Endothelial cell of umbilical vein (primary cell): ENCODE results near the gene ENHO. TPM values are rescaled to one million over a fixed set of nuclear protein-coding genes. Genes with fewer than 3 reads are reported as not detected.

ENCODE experiments used
- BruUV-seq: library from RNA; stranded (reverse); fragments of 400-500 nt; replicated peaks from 2 replicates; lab custom pipeline; 2021; lab: Mats Ljungman, UMichigan
- CTCF ChIA-PET: fragments of 300-600, 350-600 bp; sonication (Branson Sonifier 250); formaldehyde crosslinking; loops from one replicate; lab custom pipeline; 2021; ENCODE audit warnings: antibody characterized with exemption, inconsistent platforms; lab: Charles Lee
- POLR2A ChIA-PET: fragments of 300-600, 350-600 bp; sonication (Branson Sonifier 250); formaldehyde crosslinking; loops from one replicate; lab custom pipeline; 2021; ENCODE audit warnings: antibody characterized with exemption, inconsistent platforms; lab: Charles Lee
- DNase-seq: peaks from one replicate; pipeline ENCODE4 v3.0.0-alpha.2; 2011; ENCODE audit warnings: low read depth, low spot score
- FAIRE-seq: peaks from 2 replicates; lab custom pipeline; 2011; peaks lifted over from hg19 to GRCh38; lab: Jason Lieb, UNC
- H2AFZ ChIP-seq: 2 replicates; pipeline ENCODE4 v1.6.0; 2012; ENCODE audit warnings: low read depth, low read length, control low read depth, inconsistent platforms
- H3K27ac ChIP-seq: 2 replicates; pipeline ENCODE4 v1.5.1; 2011; ENCODE audit warnings: low read depth, mild to moderate bottlenecking, control low read depth, low read length, moderate library complexity; ENCODE audit not compliant: insufficient read depth
- H3K27me3 ChIP-seq, 2 experiments: 2 replicates each; pipeline versions ENCODE4 v1.6.0 to v1.6.1; 2011; ENCODE audit warnings: low read length in 2 of 2, mixed read lengths in 1 of 2; ENCODE audit not compliant: control insufficient read depth in 2 of 2, insufficient read depth in 2 of 2
- H3K36me3 ChIP-seq, 2 experiments: 2 replicates in 1 of 2; 3 replicates in 1 of 2; pipeline ENCODE4 v1.5.1; 2011; ENCODE audit warnings: low read length in 2 of 2, mild to moderate bottlenecking in 1 of 2, moderate library complexity in 1 of 2; ENCODE audit not compliant: control insufficient read depth in 2 of 2, insufficient read depth in 2 of 2; ENCODE audit errors: extremely low read depth in 1 of 2
- H3K4me1 ChIP-seq: 3 replicates; pipeline ENCODE4 v1.5.1; 2011; ENCODE audit warnings: mild to moderate bottlenecking, low read length; ENCODE audit not compliant: control insufficient read depth, insufficient read depth; ENCODE audit errors: extremely low read depth
- H3K4me2 ChIP-seq: 2 replicates; pipeline ENCODE4 v1.6.1; 2011; ENCODE audit warnings: low read length, control low read depth, mixed read lengths; ENCODE audit not compliant: insufficient read depth
- H3K4me3 ChIP-seq, 3 experiments: fragments of 200-600 bp in 1 of 3; sonication (generic), shearing (Covaris generic) in 1 of 3; replicated peaks in 1 of 3; 2 replicates each; pipeline ENCODE4 v1.5.1; 2011 to 2016; ENCODE audit warnings: control low read depth in 3 of 3, low read length in 3 of 3, mild to moderate bottlenecking in 2 of 3, inconsistent platforms in 1 of 3, low read depth in 1 of 3, moderate library complexity in 1 of 3; ENCODE audit not compliant: insufficient read depth in 1 of 3
- H3K79me2 ChIP-seq: 2 replicates; pipeline ENCODE4 v1.6.0; 2012; ENCODE audit warnings: low read length, inconsistent platforms; ENCODE audit not compliant: control insufficient read depth, insufficient read depth
- H3K9ac ChIP-seq: replicated peaks from 2 replicates; pipeline ENCODE3; 2011; ENCODE audit warnings: low read length, control low read depth; ENCODE audit not compliant: insufficient read depth; ENCODE audit errors: extremely low read depth
- H3K9me1 ChIP-seq: replicated peaks from 3 replicates; pipeline ENCODE4 v1.6.0; 2011; ENCODE audit warnings: mild to moderate bottlenecking, low read length; ENCODE audit not compliant: control insufficient read depth, insufficient read depth; ENCODE audit errors: extremely low read depth
- H3K9me3 ChIP-seq: replicated peaks from 2 replicates; pipeline ENCODE4 v1.5.1; 2012; ENCODE audit warnings: low read length, inconsistent platforms; ENCODE audit not compliant: control insufficient read depth, insufficient read depth
- H4K20me1 ChIP-seq: replicated peaks from 2 replicates; pipeline ENCODE3; 2011; ENCODE audit warnings: mild to moderate bottlenecking, low read length; ENCODE audit not compliant: control insufficient read depth, insufficient read depth; ENCODE audit errors: extremely low read depth
- EZH2 ChIP-seq: IDR thresholded peaks from 2 replicates; pipeline ENCODE4 v1.6.1; 2012; ENCODE audit warnings: borderline replicate concordance, low read depth, mild to moderate bottlenecking, moderate library complexity, low read length, inconsistent platforms; ENCODE audit not compliant: severe bottlenecking
- FOS ChIP-seq: IDR thresholded peaks from 2 replicates; pipeline ENCODE4 v1.6.1; 2011; ENCODE audit warnings: mild to moderate bottlenecking, low read length, moderate library complexity, borderline replicate concordance; ENCODE audit not compliant: insufficient read depth
- GATA2 ChIP-seq: IDR thresholded peaks from 2 replicates; pipeline ENCODE4 v1.7.0; 2011; ENCODE audit warnings: low read depth, mild to moderate bottlenecking, moderate library complexity, mixed read lengths, low read length; ENCODE audit not compliant: insufficient read length, insufficient read depth
- JUN ChIP-seq: IDR thresholded peaks from 2 replicates; pipeline ENCODE4 v1.6.1; 2011; ENCODE audit warnings: borderline replicate concordance, low read depth; ENCODE audit not compliant: insufficient read length, insufficient read depth
- MYC ChIP-seq: IDR thresholded peaks from one replicate; pipeline ENCODE4 v1.6.1; 2011; ENCODE audit warnings: mild to moderate bottlenecking, low read depth, low read length
- POLR2A ChIP-seq: IDR thresholded peaks from 2 replicates; pipeline ENCODE4 v1.6.1; 2012; ENCODE audit warnings: low read depth, mild to moderate bottlenecking, control low read depth, low read length
- POLR2AphosphoS5 ChIP-seq: IDR thresholded peaks from 2 replicates; pipeline ENCODE4 v1.6.1; 2012; ENCODE audit warnings: low read depth, mild to moderate bottlenecking, control low read depth, low read length, moderate library complexity; ENCODE audit not compliant: insufficient read depth
- dilution Hi-C: fragments of 300-500 bp; cut with MboI; formaldehyde crosslinking; loops from one replicate; pipeline ENCODE4 v1.15.0; 2019; ENCODE audit warnings: low sequenced_read_pairs; ENCODE audit not compliant: extremely low pct_ligation_motif_present
- intact Hi-C: fragments of 100-400 bp; cut with micrococcal nuclease; formaldehyde crosslinking; loops from one replicate; pipeline ENCODE4 v1.10.0; 2022
- polyA plus RNA-seq, 4 experiments: library from polyadenylated mRNA; depleted of rRNA in 3 of 4; stranded (reverse) in 3 of 4; unstranded in 1 of 4; fragments of >200 nt; gene quantifications; 2 replicates each; pipeline versions ENCODE4 v1.2.1 to v1.2.3, GENCODE V29; 2011 to 2012; ENCODE audit warnings: missing spikeins in 1 of 4
- total RNA-seq: library from RNA; stranded (reverse); gene quantifications from 2 replicates; pipeline ENCODE4 v1.2.3, GENCODE V29; 2021
- TF ChIP-seq, protein P1 (sequence below): IDR thresholded peaks from 2 replicates; pipeline ENCODE4 v1.6.1; 2011; ENCODE audit not compliant: insufficient read depth, insufficient read length
- TF ChIP-seq, protein P2 (sequence below), 2 donors: IDR thresholded peaks; 1 replicate in 1 of 2; 2 replicates in 1 of 2; pipeline ENCODE4 v1.5.1; 2011; ENCODE audit warnings: low read length in 2 of 2, mild to moderate bottlenecking in 2 of 2, moderate library complexity in 2 of 2, control low read depth in 1 of 2, inconsistent platforms in 1 of 2, low read depth in 1 of 2; ENCODE audit not compliant: insufficient read depth in 1 of 2; ENCODE audit errors: extremely low read depth in 1 of 2

ENHO gene
- total and polyA plus RNA-seq, 2 donors (not counting 3 experiments of a cell fraction or from before 2014, with no cell fraction given), result 0.10 TPM; not detected in 1

DNA sequence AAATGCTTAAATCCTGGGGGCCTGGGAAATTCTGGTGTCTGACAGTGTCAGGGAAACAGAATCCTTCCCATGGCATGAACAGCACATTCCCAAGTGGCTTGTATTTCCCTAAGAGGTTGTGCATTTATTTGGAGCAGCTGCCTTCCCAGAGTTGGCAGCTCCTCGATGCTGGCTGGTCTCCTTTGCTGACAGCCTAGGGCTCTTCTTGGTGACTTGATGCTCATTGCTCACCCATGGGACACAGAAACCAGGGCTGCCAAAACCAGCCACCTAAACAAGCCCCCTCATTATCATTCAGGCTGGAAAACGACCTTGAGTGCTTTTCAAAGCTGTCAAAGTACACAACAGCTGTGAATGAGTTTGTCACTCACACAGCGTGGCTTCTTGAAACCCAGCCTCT, 24.2 kb downstream of the ENHO start:
- dilution Hi-C loops, result no loop called here

GRCh38 chr9:34496149-34496712, 26.6 kb downstream of the ENHO start:
- Histone ChIP-seq H3K36me3 (no peaks in the 10 kb centered on the region), H3K27ac (peak overlapping the region; percentile 29), H4K20me1 (no peaks in the 10 kb centered on the region), H3K4me1 (peaks cover 14% of the 10 kb centered on the region), H3K9me3 (no peaks in the 10 kb centered on the region), H3K27me3 (no peaks in the 10 kb centered on the region), H3K9me1 (no peaks in the 10 kb centered on the region), H3K4me2 (no peak overlapping the region), H3K4me3 (no peak overlapping the region), H3K9ac (no peak overlapping the region), H2AFZ (no peak overlapping the region), H3K79me2 (no peaks in the 10 kb centered on the region)
- no peak for TF ChIP-seq EZH2
- TF ChIP-seq POLR2AphosphoS5, result peak; percentile 54
- no peak for TF ChIP-seq MYC
- TF ChIP-seq JUN, result peak; percentile 95
- no peak for TF ChIP-seq GATA2
- TF ChIP-seq POLR2A, result no peak
- TF ChIP-seq FOS, result peak; percentile 93
- TF ChIP-seq, protein P1, sequence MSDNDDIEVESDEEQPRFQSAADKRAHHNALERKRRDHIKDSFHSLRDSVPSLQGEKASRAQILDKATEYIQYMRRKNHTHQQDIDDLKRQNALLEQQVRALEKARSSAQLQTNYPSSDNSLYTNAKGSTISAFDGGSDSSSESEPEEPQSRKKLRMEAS, result no peak
- TF ChIP-seq, protein P2, sequence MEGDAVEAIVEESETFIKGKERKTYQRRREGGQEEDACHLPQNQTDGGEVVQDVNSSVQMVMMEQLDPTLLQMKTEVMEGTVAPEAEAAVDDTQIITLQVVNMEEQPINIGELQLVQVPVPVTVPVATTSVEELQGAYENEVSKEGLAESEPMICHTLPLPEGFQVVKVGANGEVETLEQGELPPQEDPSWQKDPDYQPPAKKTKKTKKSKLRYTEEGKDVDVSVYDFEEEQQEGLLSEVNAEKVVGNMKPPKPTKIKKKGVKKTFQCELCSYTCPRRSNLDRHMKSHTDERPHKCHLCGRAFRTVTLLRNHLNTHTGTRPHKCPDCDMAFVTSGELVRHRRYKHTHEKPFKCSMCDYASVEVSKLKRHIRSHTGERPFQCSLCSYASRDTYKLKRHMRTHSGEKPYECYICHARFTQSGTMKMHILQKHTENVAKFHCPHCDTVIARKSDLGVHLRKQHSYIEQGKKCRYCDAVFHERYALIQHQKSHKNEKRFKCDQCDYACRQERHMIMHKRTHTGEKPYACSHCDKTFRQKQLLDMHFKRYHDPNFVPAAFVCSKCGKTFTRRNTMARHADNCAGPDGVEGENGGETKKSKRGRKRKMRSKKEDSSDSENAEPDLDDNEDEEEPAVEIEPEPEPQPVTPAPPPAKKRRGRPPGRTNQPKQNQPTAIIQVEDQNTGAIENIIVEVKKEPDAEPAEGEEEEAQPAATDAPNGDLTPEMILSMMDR (IDR thresholded peaks at IDR 0.05; ENCODE audit: extremely low read depth in 1 of 2, insufficient read depth in 1 of 2, low read depth in 1 of 2, low read length in 2 of 2), result no peak
- ChIA-PET CTCF (interaction anchor here (1.1 to 5.4 kb wide), 11 partner anchors 41 to 107 kb away, joined by 3 to 45 read pairs (median 6); no protein-coding TSS in a partner anchor), POLR2A (no interaction called here)
- dilution Hi-C loops (no loop called here), intact Hi-C loops (loop anchor here (1.0 kb wide), 3 partner anchors 38 to 59 kb away; partner anchors contain the start of genes DNAI1 and FAM219A)
- peak; percentile 99 for FAIRE-seq
- BruUV-seq, result no TSS peak
- peak; percentile 95 for DNase-seq

More for the DNA sequence above, 24.2 kb downstream of the ENHO start:
- no TSS peak for BruUV-seq
- Histone ChIP-seq H3K36me3 (no peaks in the 10 kb centered on the region), H3K4me1 (peaks cover 14% of the 10 kb centered on the region), H3K79me2 (no peaks in the 10 kb centered on the region), H3K9me3 (no peaks in the 10 kb centered on the region), H4K20me1 (no peaks in the 10 kb centered on the region), H3K9ac (no peak overlapping the region), H3K4me3 (no peak overlapping the region), H2AFZ (no peak overlapping the region), H3K9me1 (no peaks in the 10 kb centered on the region), H3K27ac (no peak overlapping the region), H3K27me3 (peaks cover 2 to 10% of the 10 kb centered on the region in 2 experiments), H3K4me2 (no peak overlapping the region)
- CTCF ChIA-PET, result interaction anchor here (1.3 to 3.1 kb wide), 3 partner anchors 49 to 105 kb away, joined by 3 to 16 read pairs (median 13); no protein-coding TSS in a partner anchor
- no peak for TF ChIP-seq FOS
- no peak for TF ChIP-seq GATA2
- DNase-seq (no peak), FAIRE-seq (no peak)
- intact Hi-C loops, result no loop called here
- POLR2A ChIA-PET, result no interaction called here
